ENCODE measurements around the gene TSSK6. TPM values are rescaled to one million over a fixed set of nuclear protein-coding genes. Genes with fewer than 3 reads are reported as not detected.

The TSSK6 gene
- total RNA-seq, 1 experiment from 2014 or later, result 4.5 TPM

GRCh38 chr19:19558636-19559035 lies 43.3 kb upstream of the TSSK6 start:
- Histone ChIP-seq H3K79me2 (ENCODE audit: low read length) (no peaks in the 10 kb centered on the region), H3K4me1 (ENCODE audit: insufficient read depth, low read length) (no peaks in the 10 kb centered on the region), H3K4me2 (ENCODE audit: low read length) (no peak overlapping the region), H3K9me2 (replicated peaks; ENCODE audit: low read length) (no peaks in the 10 kb centered on the region), H3K9me3 (ENCODE audit: low read length) (no peaks in the 10 kb centered on the region), H3K4me3 (ENCODE audit: low read length) (no peak overlapping the region), H3K27me3 (ENCODE audit: low read length) (no peaks in the 10 kb centered on the region), H3F3A (ENCODE audit: low read length, unreplicated experiment) (no peaks in the 10 kb centered on the region), H2AFZ (ENCODE audit: low read length) (no peak overlapping the region), H3K27ac (ENCODE audit: low read length) (no peak overlapping the region), H4K20me1 (ENCODE audit: low read length) (no peaks in the 10 kb centered on the region), H3K36me3 (ENCODE audit: low read depth, low read length) (no peaks in the 10 kb centered on the region), H3K9ac (ENCODE audit: low read length) (no peak overlapping the region)
- CTCF ChIA-PET, result no interaction called here
- ATAC-seq, result no peak
- POLR2A ChIA-PET (ENCODE audit: unreplicated experiment), result no interaction called here
- BruUV-seq (replicated peaks), result no TSS peak
- no peak for TF ChIP-seq EZH2phosphoT487 (IDR thresholded peaks at IDR 0.05; ENCODE audit: borderline replicate concordance, low read length)
- TF ChIP-seq CTCF (conservative IDR thresholded peaks at IDR 0.05; ENCODE audit: low read depth, low read length), result no peak
- no peak for TF ChIP-seq EZH2 (IDR thresholded peaks at IDR 0.05; ENCODE audit: low read length, unreplicated experiment)
- intact Hi-C loops (cut with micrococcal nuclease), result no loop called here
- no peak for DNase-seq

GRCh38 chr19:19558055-19558454 lies 42.7 kb upstream of the TSSK6 start:
- TF ChIP-seq EZH2phosphoT487 (IDR thresholded peaks at IDR 0.05; ENCODE audit: borderline replicate concordance, low read length) (no peak), EZH2 (IDR thresholded peaks at IDR 0.05; ENCODE audit: low read length, unreplicated experiment) (no peak), CTCF (conservative IDR thresholded peaks at IDR 0.05; ENCODE audit: low read depth, low read length) (no peak)
- no peaks in the 10 kb centered on the region for H3K4me1 ChIP-seq (ENCODE audit: insufficient read depth, low read length)
- no peaks in the 10 kb centered on the region for H3K79me2 ChIP-seq (ENCODE audit: low read length)
- no peak overlapping the region for H2AFZ ChIP-seq (ENCODE audit: low read length)
- ChIA-PET POLR2A (ENCODE audit: unreplicated experiment) (no interaction called here), CTCF (no interaction called here)
- no peaks in the 10 kb centered on the region for H3K27me3 ChIP-seq (ENCODE audit: low read length)
- no peaks in the 10 kb centered on the region for H3K36me3 ChIP-seq (ENCODE audit: low read depth, low read length)
- DNase-seq (no peak), ATAC-seq (no peak)
- no peak overlapping the region for H3K4me3 ChIP-seq (ENCODE audit: low read length)
- intact Hi-C loops (cut with micrococcal nuclease), result no loop called here
- no peaks in the 10 kb centered on the region for H4K20me1 ChIP-seq (ENCODE audit: low read length)
- no TSS peak for BruUV-seq (replicated peaks)
- no peak overlapping the region for H3K4me2 ChIP-seq (ENCODE audit: low read length)
- H3K27ac ChIP-seq (ENCODE audit: low read length), result no peak overlapping the region
- H3K9me3 ChIP-seq (ENCODE audit: low read length), result no peaks in the 10 kb centered on the region
- no peaks in the 10 kb centered on the region for H3F3A ChIP-seq (ENCODE audit: low read length, unreplicated experiment)
- H3K9me2 ChIP-seq (replicated peaks; ENCODE audit: low read length), result no peaks in the 10 kb centered on the region
- H3K9ac ChIP-seq (ENCODE audit: low read length), result no peak overlapping the region

- Histone ChIP-seq H3K9me2 (replicated peaks; ENCODE audit: low read length) (no peaks in the 10 kb centered on the region), H3K4me2 (ENCODE audit: low read length) (no peak overlapping the region), H4K20me1 (ENCODE audit: low read length) (no peaks in the 10 kb centered on the region), H3K9me3 (ENCODE audit: low read length) (no peaks in the 10 kb centered on the region), H3K4me3 (ENCODE audit: low read length) (no peak overlapping the region), H3K79me2 (ENCODE audit: low read length) (no peaks in the 10 kb centered on the region), H2AFZ (ENCODE audit: low read length) (no peak overlapping the region), H3K27me3 (ENCODE audit: low read length) (no peaks in the 10 kb centered on the region), H3F3A (ENCODE audit: low read length, unreplicated experiment) (no peaks in the 10 kb centered on the region), H3K4me1 (ENCODE audit: insufficient read depth, low read length) (no peaks in the 10 kb centered on the region), H3K27ac (ENCODE audit: low read length) (no peak overlapping the region), H3K9ac (ENCODE audit: low read length) (no peak overlapping the region), H3K36me3 (ENCODE audit: low read depth, low read length) (no peaks in the 10 kb centered on the region)
- TF ChIP-seq EZH2phosphoT487 (IDR thresholded peaks at IDR 0.05; ENCODE audit: borderline replicate concordance, low read length) (no peak), CTCF (conservative IDR thresholded peaks at IDR 0.05; ENCODE audit: low read depth, low read length) (peak; percentile 77), EZH2 (IDR thresholded peaks at IDR 0.05; ENCODE audit: low read length, unreplicated experiment) (no peak)
- ATAC-seq, result peak; percentile 51; the same call in 1 of the 2 replicates
- intact Hi-C loops (cut with micrococcal nuclease), result loop anchor here (5.0 kb wide), 1 partner anchor 88 kb away; the partner anchor contains the start of gene GMIP
- ChIA-PET CTCF (no interaction called here), POLR2A (ENCODE audit: unreplicated experiment) (no interaction called here)
- DNase-seq, result peak; percentile 55
- no TSS peak for BruUV-seq (replicated peaks)
These were observed 39.0 kb upstream of the TSSK6 start for GRCh38 chr19:19554074-19555023.

Data from PC-3 (cell line).